CD4-positive, alpha-beta T cell treated with Interleukin-21 for 1 hour (primary cell): ENCODE results near the gene MTHFD1.
"Not testable (repeated sequence)": the region's sequence is repeated elsewhere in the genome, so short reads cannot be mapped to it uniquely, and the experiment has no call there.

Source experiments
- DNase-seq: peaks from one replicate; pipeline ENCODE4 v3.0.0-alpha.2; 2020

MTHFD1 gene

GRCh38 chr14:64387782-64388532, at the start of gene MTHFD1:
Gene MTHFD1, plus strand, starts transcription at chr14:64388353. Its CDS starts 75 bp downstream, at chr14:64388428.
- peak; percentile 96 for DNase-seq

DNA sequence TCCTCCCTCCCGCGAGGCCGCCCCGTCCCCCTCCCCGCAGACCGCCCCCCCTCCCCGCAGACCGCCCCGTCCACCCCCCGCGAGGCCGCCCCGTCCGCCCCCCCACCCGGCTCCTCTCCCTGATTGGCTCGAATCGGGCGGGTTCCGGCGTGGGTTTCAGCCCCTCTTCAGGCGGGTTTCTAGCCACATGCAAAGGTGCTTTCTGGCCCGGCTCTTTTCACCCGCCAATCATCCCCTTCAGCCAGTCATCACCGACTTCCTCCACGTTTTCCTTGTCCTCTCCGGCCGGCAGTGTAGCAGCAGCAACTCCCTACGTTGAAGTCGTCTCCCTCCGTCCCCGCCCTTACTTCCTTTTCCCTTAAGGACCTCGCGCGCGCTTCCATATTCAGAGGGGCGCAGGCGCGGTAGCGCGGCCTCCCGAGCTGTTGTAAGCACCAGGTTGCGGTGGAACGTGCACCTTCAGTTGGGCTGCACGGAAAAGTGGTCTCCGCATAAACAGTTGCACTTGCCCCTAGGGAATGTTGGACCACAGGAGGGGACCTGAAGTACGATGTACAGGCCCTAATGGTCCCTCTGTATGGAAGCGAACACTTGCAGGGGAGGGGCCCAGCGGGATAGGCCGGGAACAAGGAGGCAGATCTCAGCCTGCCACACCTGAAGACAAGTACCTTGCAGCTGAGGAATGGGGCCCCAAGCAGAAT, 49.4 kb upstream of the MTHFD1 start:
- peak; percentile 92 for DNase-seq

DNA sequence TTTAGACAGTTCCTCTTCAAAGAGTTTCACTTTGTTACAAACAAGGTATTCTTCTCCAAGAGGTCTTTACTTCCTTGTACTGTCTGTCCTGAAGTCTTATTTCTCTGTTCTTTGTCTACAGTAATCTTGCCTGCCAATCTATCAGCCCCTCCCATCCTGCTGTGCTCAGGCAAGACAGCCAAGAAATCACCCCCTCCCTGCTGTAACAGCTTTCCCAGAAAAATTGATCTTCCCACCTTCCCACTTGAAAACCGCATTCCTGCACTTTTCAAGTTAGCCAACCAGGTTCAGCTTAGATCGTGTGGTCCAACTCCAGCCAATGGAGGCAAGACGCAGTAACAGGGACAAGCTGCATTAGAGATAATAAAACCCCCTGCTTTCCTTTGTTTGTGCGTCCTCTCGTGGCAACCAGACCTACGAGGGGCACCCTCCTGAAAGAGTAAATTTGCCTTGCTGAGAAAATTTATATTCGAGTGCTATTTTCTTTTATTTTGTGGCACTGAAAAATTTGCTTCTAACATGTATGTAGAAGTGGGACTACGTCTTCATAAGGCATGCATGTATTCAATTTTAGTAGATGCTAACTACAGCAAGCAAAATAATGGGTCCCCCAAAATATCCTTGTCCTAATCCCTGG, 47.5 kb upstream of the MTHFD1 start:
- DNase-seq = no peak

DNA sequence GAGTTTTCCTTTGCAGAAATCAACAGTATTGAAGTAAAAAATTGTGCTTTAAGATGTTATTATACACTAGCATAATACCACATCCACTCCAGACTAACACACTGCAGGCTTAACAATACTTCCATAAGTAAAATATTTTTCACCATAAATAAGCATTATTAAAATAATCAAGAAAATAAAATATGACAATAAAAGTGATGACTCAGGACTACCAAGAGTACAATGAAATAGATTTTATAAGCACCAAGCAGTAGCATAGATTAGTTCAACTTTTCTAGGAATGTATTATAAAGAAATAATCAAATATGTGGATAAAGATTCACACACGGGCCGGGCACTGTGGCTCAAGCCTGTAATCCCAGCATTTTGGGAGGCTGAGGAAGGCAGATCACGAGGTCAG, 40.4 kb upstream of the MTHFD1 start:
- no peak for DNase-seq

DNA sequence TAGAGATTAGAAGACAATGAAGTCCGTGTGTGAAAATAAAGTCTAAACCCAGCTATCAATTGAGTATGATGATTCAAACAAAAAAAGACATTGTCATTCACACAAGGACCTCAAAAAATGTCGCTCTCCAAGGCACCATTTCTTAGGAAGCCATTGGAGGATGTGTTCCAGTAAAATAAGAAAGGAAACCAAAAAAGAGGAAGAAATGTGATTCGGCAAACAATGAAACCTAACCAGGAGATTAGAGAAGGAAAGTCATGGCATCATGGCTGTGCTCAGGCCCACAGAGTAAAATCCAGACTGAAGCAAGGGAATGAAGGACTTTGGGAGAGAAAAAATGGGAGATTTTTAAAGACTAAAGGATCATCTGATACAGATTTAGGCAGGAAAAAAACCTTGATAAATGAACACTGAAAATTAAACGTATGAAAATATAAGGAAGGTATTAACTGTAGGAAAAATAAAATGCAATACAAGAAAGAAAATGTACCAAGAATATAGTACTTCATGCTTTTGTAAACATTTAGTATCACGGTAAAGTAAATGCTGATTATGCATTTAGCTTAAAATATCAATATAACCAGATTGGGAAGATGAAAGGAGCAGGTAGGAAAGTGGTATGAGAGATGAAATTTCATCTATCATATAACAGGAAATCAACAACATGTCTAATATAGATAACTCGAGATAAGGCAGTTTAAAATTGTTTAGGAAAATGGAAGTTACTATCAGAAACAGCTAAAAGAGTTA, 38.2 kb upstream of the MTHFD1 start:
- DNase-seq = no peak

DNA sequence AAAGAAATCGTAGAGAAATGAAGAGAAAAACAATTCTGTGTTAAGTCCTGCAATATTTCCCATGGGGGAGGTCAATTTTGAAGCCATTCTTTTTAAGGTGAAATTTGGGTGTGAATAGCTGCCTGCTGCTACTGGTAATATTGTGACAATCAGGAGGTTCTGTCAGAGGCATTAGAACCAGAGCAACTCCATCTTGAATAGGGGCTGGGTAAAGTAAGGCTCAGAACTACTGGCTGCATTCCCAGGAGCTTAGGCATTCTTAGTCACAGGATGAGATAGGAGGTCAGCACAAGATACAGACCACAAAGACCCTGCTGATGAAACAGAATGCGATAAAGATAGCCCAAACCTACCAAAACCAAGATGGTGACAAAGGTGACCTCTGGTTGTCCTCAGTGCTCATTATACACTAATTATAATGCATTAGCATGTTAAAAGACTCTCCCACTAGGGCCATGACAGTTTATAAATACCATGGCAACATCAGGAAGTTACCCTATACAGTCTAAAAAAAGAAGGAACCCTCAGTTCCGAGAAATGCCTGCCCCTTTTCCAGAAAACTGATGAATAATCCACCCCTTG, 24.8 kb upstream of the MTHFD1 start:
- DNase-seq = no peak

- DNase-seq = no peak
Observed at GRCh38 chr14:64364907-64365306, 23.2 kb upstream of the MTHFD1 start.

DNA sequence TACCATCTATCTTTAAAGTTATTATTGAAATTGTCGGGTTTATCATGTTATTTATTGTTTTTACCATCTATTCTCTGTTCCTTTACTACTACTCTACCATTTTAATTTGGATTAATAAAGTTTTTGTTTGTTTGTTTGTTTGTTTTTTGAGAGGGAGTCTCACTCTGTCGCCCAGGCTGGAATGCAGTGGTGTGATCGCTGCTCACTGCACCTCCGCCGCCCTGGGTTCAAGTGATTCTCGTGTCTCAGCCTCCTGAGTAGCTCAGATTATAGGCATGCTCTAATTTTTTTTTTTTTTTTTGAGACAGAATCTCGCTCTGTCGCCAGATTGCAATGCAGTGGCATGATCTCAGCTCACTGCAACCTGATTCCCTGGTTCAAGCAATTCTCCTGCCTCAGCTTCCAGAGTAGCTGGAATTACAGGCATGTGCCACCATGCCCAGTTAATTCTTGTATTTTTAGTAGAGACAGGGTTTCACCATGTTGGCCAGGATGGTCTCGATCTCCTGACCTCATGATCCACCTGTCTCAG, 22.7 kb upstream of the MTHFD1 start:
- not testable (repeated sequence) for DNase-seq

DNA sequence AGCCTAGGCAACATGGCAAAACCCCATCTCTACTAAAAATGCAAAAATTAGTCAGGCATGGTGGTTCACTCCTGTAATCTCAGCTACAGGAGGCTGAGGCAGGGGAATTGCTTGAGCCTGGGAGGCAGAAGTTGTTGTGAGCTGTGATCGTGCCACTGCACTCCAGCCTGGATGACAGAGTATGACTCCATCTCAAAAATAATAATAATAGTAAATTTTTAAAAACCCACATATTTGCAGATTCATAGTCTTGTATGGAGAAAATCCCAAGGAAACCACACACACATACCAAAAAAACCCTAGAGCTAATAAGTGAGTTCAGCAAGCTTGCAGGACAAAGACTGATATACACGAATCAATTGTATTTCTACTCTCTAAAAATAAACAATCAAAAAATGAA, 19.0 kb upstream of the MTHFD1 start:
- no peak for DNase-seq

DNA sequence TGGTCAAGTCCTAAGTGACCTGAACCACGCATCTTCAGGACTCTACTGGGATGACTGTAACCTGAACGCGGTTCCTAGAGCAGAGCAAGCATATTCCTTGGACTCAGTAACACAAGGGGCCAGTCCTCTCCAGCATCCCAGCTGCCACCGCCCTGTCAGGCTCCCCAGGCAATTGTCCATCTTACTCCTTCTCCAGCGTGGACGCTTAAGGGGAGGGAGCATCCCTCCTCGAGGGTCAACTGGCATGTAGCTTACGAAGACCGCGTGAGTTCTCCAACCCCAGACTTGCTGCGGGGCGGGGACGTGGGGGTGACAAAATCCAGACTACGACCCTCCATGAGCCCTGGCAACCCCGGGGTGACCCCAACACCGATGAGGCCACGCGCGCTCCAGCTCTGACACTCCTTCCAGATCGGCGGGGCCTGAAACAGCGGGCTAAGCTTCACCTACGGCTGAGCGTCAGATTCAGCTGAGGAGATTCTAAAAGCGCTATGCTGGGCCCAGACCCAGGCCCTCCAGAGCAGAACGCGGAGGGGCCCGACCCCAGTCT, 846 bp upstream of the MTHFD1 start:
- DNase-seq = no peak

GRCh38 chr14:64388533-64389285, 556 bp downstream of the MTHFD1 start:
- DNase-seq = no peak

DNA sequence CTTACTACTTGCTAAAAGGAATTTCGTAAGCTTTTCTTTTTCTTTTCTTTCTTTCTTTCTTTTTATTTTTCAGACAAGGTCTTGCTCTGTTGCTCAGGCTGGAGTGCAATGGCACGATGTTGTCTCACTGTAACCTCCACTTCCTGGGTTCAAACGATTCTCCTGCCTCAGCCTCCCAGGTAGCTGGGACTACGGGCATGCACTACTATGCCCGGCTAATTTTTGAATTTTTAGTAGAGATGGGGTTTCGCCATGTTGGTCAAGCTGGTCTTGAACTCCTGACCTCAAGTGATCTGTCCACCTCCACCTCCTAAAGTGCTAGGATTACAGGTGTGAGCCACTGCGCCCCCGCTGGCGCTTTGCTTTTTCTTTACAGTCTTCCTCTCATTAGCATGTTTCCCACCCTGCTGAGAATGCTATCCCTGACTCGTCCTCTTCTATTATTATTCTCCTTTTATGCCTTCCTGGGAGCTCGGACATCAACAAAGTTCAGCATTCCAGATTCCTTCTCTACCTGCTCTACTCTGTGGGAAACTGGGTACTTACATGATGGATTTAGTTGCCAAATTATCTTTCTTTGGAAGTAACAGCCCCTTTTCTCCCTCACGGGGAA, 3.1 kb downstream of the MTHFD1 start:
- no peak for DNase-seq

- no peak for DNase-seq
Observed at GRCh38 chr14:64391986-64392385, 3.8 kb downstream of the MTHFD1 start.

GRCh38 chr14:64393189-64393726, 5.1 kb downstream of the MTHFD1 start:
- DNase-seq = not testable (repeated sequence)

GRCh38 chr14:64394423-64394822, 6.3 kb downstream of the MTHFD1 start:
- DNase-seq = no peak

DNA sequence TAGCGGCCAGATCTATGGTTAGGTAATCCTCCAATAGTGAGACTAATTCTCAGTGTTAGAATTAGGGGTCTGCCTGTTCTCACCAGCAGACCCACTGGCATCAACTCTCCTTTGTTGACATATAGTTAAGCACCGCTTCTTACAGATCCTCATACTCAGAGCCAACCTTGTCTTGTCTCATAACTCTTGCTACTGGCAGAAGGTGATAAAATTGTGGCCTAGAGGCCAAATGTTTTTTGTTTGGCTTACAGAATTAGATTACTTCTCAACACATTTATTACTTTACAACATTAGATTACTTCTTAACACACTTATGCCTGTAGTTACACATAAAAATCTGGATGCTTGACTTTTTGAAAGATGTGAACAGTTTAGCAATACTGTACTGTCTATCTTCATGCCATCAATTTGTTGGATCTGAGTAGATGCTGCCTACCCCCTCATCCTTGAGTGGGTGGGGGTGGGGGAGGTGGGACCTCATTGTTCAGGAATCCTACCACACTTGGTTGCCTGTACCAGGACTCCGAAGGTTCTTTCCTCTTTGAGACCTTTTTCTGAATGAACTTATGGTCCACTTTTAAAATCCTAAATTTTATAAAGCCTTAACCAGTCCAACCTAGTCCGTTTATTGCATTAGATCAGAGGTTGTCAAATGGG, 7.0 kb downstream of the MTHFD1 start:
- no peak for DNase-seq

DNA sequence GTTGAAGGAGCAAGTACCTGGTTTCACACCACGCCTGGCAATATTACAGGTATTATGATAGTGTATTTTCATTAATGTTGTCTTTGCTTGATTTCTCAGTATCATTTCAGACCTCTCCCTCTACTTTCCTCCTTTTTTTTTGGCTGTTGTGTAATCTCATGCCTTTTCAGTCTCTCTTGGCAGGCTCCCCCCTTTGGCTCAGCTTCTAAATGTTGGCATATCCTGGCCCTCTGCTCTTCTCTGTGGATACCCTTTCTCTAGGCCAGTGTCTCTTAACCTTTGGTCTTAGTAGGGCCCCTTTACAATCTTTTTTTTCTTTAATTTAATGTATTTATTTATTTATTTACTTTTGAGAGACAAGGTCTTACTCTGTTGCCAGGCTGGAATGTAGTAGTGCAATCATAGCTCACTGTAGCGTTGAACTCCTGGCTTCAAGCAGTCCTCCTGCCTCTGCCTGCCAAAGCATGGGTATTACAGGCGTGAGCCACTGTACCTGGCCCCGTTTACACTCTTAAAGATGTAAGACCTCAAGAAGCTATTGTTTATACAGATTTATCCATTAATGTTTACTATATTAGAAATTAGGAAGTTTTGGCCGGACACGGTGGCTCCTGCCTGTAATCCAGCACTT, 12.8 kb downstream of the MTHFD1 start:
- DNase-seq = no peak

DNA sequence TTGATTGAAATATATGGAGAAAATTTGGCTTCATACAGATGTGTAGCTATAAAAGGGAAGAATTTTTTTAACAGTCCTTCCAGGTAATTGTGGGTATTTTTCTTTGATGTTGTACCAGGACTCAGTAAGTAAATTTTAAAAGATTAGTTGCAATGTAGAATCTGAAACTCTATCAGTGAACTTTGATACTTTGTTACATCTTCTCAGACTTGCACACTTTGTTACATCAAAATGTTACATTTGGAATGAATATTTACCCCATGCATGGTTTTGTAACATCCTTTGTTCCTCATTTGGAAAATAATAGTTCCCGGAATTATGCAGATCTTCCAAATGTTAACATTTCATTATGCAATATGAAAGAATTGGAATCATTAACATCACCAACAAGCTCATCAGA, 13.8 kb downstream of the MTHFD1 start:
- DNase-seq = no peak

- no peak for DNase-seq
Observed at GRCh38 chr14:64405295-64405694, 17.1 kb downstream of the MTHFD1 start.

GRCh38 chr14:64407329-64407728, 19.2 kb downstream of the MTHFD1 start:
- no peak for DNase-seq
